Measurements from ENCODE around the gene ZNF174. TPM values are rescaled to one million over a fixed set of nuclear protein-coding genes. Genes with fewer than 3 reads are reported as not detected.

The ZNF174 gene
- total RNA-seq, 1 donor from 2014 or later: 8.0 TPM

- no peak for TF ChIP-seq CTCF (IDR thresholded peaks at IDR 0.05; ENCODE audit: insufficient read depth, low read length, poor library complexity, severe bottlenecking)
- Histone ChIP-seq H3K4me3 (ENCODE audit: low read depth, low read length) (peak overlapping the region; percentile 95), H3K27me3 (ENCODE audit: control insufficient read depth, insufficient read depth, low read length) (no peaks in the 10 kb centered on the region), H3K36me3 (ENCODE audit: control insufficient read depth, insufficient read depth, low read length) (no peaks in the 10 kb centered on the region)
- no peak for DNase-seq (ENCODE audit: low read depth)
Observed at GRCh38 chr16:3458852-3459361, 57.9 kb downstream of the ZNF174 start.

Other genes starting within 250 kb of the ZNF174 start
- gene OR1F1, start 213.0 kb upstream of the ZNF174 start, total RNA-seq: not detected in 2 replicates
- gene ZNF200, start 166.1 kb upstream of the ZNF174 start, total RNA-seq: 5.0 and 7.9 TPM in 2 replicates
- gene MEFV, start 144.6 kb upstream of the ZNF174 start, total RNA-seq: 0.14 and 0.21 TPM in 2 replicates
- gene ZNF263, start 117.7 kb upstream of the ZNF174 start, total RNA-seq: 42.1 and 44.5 TPM in 2 replicates
- 3.1 and 3.4 TPM in 2 replicates for gene TIGD7, start 95.8 kb upstream of the ZNF174 start, total RNA-seq
- 17.8 and 19.5 TPM in 2 replicates for gene ZNF75A, start 95.7 kb upstream of the ZNF174 start, total RNA-seq
- 0.08 TPM in 1 of 2 replicates, not detected in the other for gene OR2C1, start 45.3 kb upstream of the ZNF174 start, total RNA-seq
- 8.1 and 12.0 TPM in 2 replicates for gene ZSCAN32, start 211 bp upstream of the ZNF174 start, total RNA-seq
- 1.7 and 2.9 TPM in 2 replicates for gene ZNF597, start 42.3 kb downstream of the ZNF174 start, total RNA-seq
- gene NAA60, start 42.5 kb downstream of the ZNF174 start, total RNA-seq: 27.1 and 30.7 TPM in 2 replicates
- not detected in 2 replicates for gene C16orf90, start 94.3 kb downstream of the ZNF174 start, total RNA-seq
- 20.6 and 20.9 TPM in 2 replicates for gene CLUAP1, start 99.8 kb downstream of the ZNF174 start, total RNA-seq
- 0.04 TPM in 1 of 2 replicates, not detected in the other for gene NLRC3, start 176.2 kb downstream of the ZNF174 start, total RNA-seq
- gene SLX4, start 210.4 kb downstream of the ZNF174 start, total RNA-seq: 6.4 and 7.7 TPM in 2 replicates